Lower leg skin (tissue), 3 donors: Measurements from ENCODE around the gene GGA3.

Experiments used
- POLR2A ChIP-seq, 2 donors: fragments of 450-650 bp; IDR thresholded peaks; one replicate each; pipeline ENCODE4 v1.6.1; 2016 to 2017; ENCODE audit warnings: antibody characterized with exemption in 2 of 2, mild to moderate bottlenecking in 1 of 2, moderate library complexity in 1 of 2
- TF ChIP-seq, protein P1 (sequence below), 3 donors: fragments of 450-650 bp; IDR thresholded peaks; one replicate each; pipeline ENCODE4 v1.5.1; 2016; ENCODE audit warnings: antibody characterized with exemption in 3 of 3, mild to moderate bottlenecking in 3 of 3, moderate library complexity in 2 of 3

- TF ChIP-seq, protein P1, sequence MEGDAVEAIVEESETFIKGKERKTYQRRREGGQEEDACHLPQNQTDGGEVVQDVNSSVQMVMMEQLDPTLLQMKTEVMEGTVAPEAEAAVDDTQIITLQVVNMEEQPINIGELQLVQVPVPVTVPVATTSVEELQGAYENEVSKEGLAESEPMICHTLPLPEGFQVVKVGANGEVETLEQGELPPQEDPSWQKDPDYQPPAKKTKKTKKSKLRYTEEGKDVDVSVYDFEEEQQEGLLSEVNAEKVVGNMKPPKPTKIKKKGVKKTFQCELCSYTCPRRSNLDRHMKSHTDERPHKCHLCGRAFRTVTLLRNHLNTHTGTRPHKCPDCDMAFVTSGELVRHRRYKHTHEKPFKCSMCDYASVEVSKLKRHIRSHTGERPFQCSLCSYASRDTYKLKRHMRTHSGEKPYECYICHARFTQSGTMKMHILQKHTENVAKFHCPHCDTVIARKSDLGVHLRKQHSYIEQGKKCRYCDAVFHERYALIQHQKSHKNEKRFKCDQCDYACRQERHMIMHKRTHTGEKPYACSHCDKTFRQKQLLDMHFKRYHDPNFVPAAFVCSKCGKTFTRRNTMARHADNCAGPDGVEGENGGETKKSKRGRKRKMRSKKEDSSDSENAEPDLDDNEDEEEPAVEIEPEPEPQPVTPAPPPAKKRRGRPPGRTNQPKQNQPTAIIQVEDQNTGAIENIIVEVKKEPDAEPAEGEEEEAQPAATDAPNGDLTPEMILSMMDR (IDR thresholded peaks at IDR 0.05) = no peak
- TF ChIP-seq POLR2A (IDR thresholded peaks at IDR 0.05) = no peak
Measured at GRCh38 chr17:75231741-75232464, 29.5 kb downstream of the GGA3 start.
